GM12878 (cell line): Measurements from ENCODE around the gene DTX3. TPM values are rescaled to one million over a fixed set of nuclear protein-coding genes. Genes with fewer than 3 reads are reported as not detected.

Experiments
- ATAC-seq: fragments of 200-7000 bp; cut with Tn5 transposase; 3 replicates; pipeline ENCODE4 v1.9.1; 2020; ENCODE audit warnings: mild to moderate bottlenecking, moderate library complexity
- BruUV-seq: library from RNA; stranded (reverse); fragments of 400-500 nt; replicated peaks from 2 replicates; lab custom pipeline; 2021; lab: Mats Ljungman, UMichigan
- CTCF ChIA-PET: fragments of 300-600 bp; sonication (Branson Sonifier 250); formaldehyde crosslinking; extraction: SDS; loops from one replicate; lab custom pipeline; 2021; ENCODE audit warnings: inconsistent platforms; lab: Yijun Ruan, JAX
- POLR2A ChIA-PET: fragments of 350-600 bp; formaldehyde crosslinking; extraction: SDS; loops from one replicate; lab custom pipeline; 2021; ENCODE audit warnings: inconsistent platforms; lab: Charles Lee
- RAD21 ChIA-PET: fragments of 300-600 bp; sonication (Branson Sonifier 250); formaldehyde crosslinking; loops from one replicate; lab custom pipeline; 2023; ENCODE audit warnings: antibody characterized with exemption; ENCODE audit not compliant: unreplicated experiment; lab: Charles Lee
- SMC1A ChIA-PET: fragments of 300-600 bp; sonication (Branson Sonifier 250); formaldehyde crosslinking; loops from one replicate; lab custom pipeline; 2023; ENCODE audit not compliant: unreplicated experiment, uncharacterized antibody; lab: Charles Lee
- DNase-seq: peaks from one replicate; pipeline ENCODE4 v3.0.0-alpha.2; 2011; ENCODE audit warnings: low read depth, low spot score
- FAIRE-seq: peaks from 3 replicates; lab custom pipeline; 2011; peaks lifted over from hg19 to GRCh38; lab: Jason Lieb, UNC
- H2AFZ ChIP-seq: 2 replicates; pipeline ENCODE4 v1.6.0; 2011; ENCODE audit warnings: low read depth, low read length, control low read depth; ENCODE audit not compliant: control insufficient read depth
- H3K27ac ChIP-seq: 2 replicates; pipeline ENCODE4 v1.5.1; 2011; ENCODE audit warnings: control low read depth; ENCODE audit not compliant: control insufficient read depth, insufficient read depth
- H3K27me3 ChIP-seq, 2 experiments: replicated peaks in 1 of 2; 2 replicates each; pipeline versions ENCODE4 v1.6.0 to v1.6.1; 2011; ENCODE audit warnings: low read length in 1 of 2; ENCODE audit not compliant: control insufficient read depth in 2 of 2, insufficient read depth in 2 of 2
- H3K36me3 ChIP-seq, 2 experiments: 2 replicates each; pipeline ENCODE4 v1.5.1; 2011; ENCODE audit warnings: low read length in 1 of 2; ENCODE audit not compliant: control insufficient read depth in 2 of 2, insufficient read depth in 2 of 2
- H3K4me1 ChIP-seq: 2 replicates; pipeline ENCODE4 v1.6.1; 2011; ENCODE audit warnings: mild to moderate bottlenecking, low read length, moderate library complexity, mixed read lengths; ENCODE audit not compliant: control insufficient read depth, insufficient read depth
- H3K4me2 ChIP-seq: 2 replicates; pipeline ENCODE4 v1.6.0; 2011; ENCODE audit warnings: control low read depth; ENCODE audit not compliant: control insufficient read depth, insufficient read depth
- H3K4me3 ChIP-seq: fragments of 200-600 bp; sonication (generic); 2 replicates; pipeline ENCODE4 v1.5.1; 2016
- H3K79me2 ChIP-seq: 2 replicates; pipeline ENCODE4 v1.6.0; 2011; ENCODE audit warnings: low read length; ENCODE audit not compliant: control insufficient read depth, insufficient read depth
- H3K9ac ChIP-seq: 2 replicates; pipeline ENCODE4 v1.8.0; 2011; ENCODE audit warnings: low read length, control low read depth, mixed read lengths; ENCODE audit not compliant: control insufficient read depth, insufficient read depth
- H3K9me3 ChIP-seq: replicated peaks from 3 replicates; pipeline ENCODE4 v1.5.1; 2011; ENCODE audit warnings: mild to moderate bottlenecking, low read length; ENCODE audit not compliant: control insufficient read depth, insufficient read depth
- H4K20me1 ChIP-seq: 2 replicates; pipeline ENCODE4 v1.6.0; 2011; ENCODE audit not compliant: control insufficient read depth, insufficient read depth
- ASH2L ChIP-seq: fragments of 300-600, 200-600 bp; sonication (generic); IDR thresholded peaks from 2 replicates; pipeline ENCODE4 v1.6.1; 2017; ENCODE audit warnings: low read depth, mild to moderate bottlenecking, borderline replicate concordance
- BCL3 ChIP-seq: IDR thresholded peaks from 2 replicates; pipeline ENCODE4 v1.6.1; 2011; ENCODE audit warnings: borderline replicate concordance, low read depth, mild to moderate bottlenecking, moderate library complexity, low read length; ENCODE audit not compliant: insufficient read depth, poor library complexity, severe bottlenecking
- BMI1 ChIP-seq: fragments of 450-650 bp; IDR thresholded peaks from 2 replicates; pipeline ENCODE4 v1.6.1; 2016; ENCODE audit warnings: mild to moderate bottlenecking, moderate library complexity, borderline replicate concordance
- EGR1 ChIP-seq, 2 experiments: IDR thresholded peaks; 1 replicate in 1 of 2; 2 replicates in 1 of 2; pipeline ENCODE4 v1.6.1; 2011 to 2012; ENCODE audit warnings: low read depth in 2 of 2, low read length in 2 of 2, borderline replicate concordance in 1 of 2, mild to moderate bottlenecking in 1 of 2, moderate library complexity in 1 of 2
- FOS ChIP-seq: IDR thresholded peaks from 3 replicates; pipeline ENCODE4 v1.6.1; 2011; ENCODE audit warnings: borderline replicate concordance; ENCODE audit not compliant: insufficient read length; ENCODE audit errors: extremely low read depth
- HDAC6 ChIP-seq: fragments of 200-600 bp; sonication (generic); IDR thresholded peaks from one replicate; pipeline ENCODE4 v1.8.0; 2017; ENCODE audit warnings: antibody characterized with exemption; ENCODE audit not compliant: unreplicated experiment
- HSF1 ChIP-seq: fragments of 150-350 bp; IDR thresholded peaks from 2 replicates; pipeline ENCODE4 v1.6.1; 2014; ENCODE audit warnings: mild to moderate bottlenecking, low read depth, low read length
- IRF3 ChIP-seq: fragments of 450-650 bp; IDR thresholded peaks from 2 replicates; pipeline ENCODE4 v1.6.1; 2014; ENCODE audit warnings: mild to moderate bottlenecking
- NR2C1 ChIP-seq: fragments of 450-650 bp; IDR thresholded peaks from 2 replicates; pipeline ENCODE4 v1.6.1; 2017; ENCODE audit warnings: antibody characterized with exemption, mild to moderate bottlenecking, moderate library complexity
- POU2F2 ChIP-seq: IDR thresholded peaks from 3 replicates; pipeline ENCODE4 v1.6.1; 2011; ENCODE audit warnings: low read depth, mild to moderate bottlenecking, low read length, borderline replicate concordance
- RCOR1 ChIP-seq: conservative IDR thresholded peaks from 2 replicates; pipeline ENCODE4 v1.6.1; 2012; ENCODE audit warnings: low read depth, low read length, improper control_type of control experiment
- SMC3 ChIP-seq: IDR thresholded peaks from 2 replicates; pipeline ENCODE4 v1.6.1; 2011; ENCODE audit warnings: low read length, improper control_type of control experiment, borderline replicate concordance
- SREBF1 ChIP-seq: IDR thresholded peaks from 2 replicates; pipeline ENCODE4 v1.6.1; 2012; ENCODE audit warnings: mild to moderate bottlenecking, low read length
- YBX1 ChIP-seq: fragments of 450-650 bp; IDR thresholded peaks from 2 replicates; pipeline ENCODE4 v1.6.1; 2016; ENCODE audit warnings: antibody characterized with exemption
- ZNF687 ChIP-seq: fragments of 450-650 bp; IDR thresholded peaks from 2 replicates; pipeline ENCODE4 v1.6.1; 2017; ENCODE audit warnings: mild to moderate bottlenecking, moderate library complexity
- WGBS: methylation state at CpG from one replicate; pipeline ENCODE4 v1.1.6; 2016; ENCODE audit warnings: low lambda C conversion rate; ENCODE audit not compliant: insufficient replicate concordance, insufficient coverage; ENCODE audit errors: missing lambda C conversion rate; 5-methylcytosine and 5-hydroxymethylcytosine counted together
- in situ Hi-C: fragments of 300-500 bp; cut with MboI; formaldehyde crosslinking; loops from 9 replicates; pipeline ENCODE4 v1.14.3; 2018; ENCODE audit warnings: mixed read lengths
- intact Hi-C: fragments of 100-400 bp; cut with micrococcal nuclease; formaldehyde crosslinking; loops from one replicate; pipeline ENCODE4 v1.14.2; 2022; ENCODE audit not compliant: unreplicated experiment
- polyA plus RNA-seq, 11 experiments: library from polyadenylated mRNA; depleted of rRNA in 4 of 11; unstranded in 6 of 11; stranded (reverse) in 5 of 11; fragments of >200 nt; fragmentation: Nextera tagmentation in 4 of 11; fragmentation: Illumina TruSeq in 1 of 11; extraction: Ambion mirVana in 4 of 11; extraction: Trizol in 1 of 11; gene quantifications; 1 replicate in 1 of 11; 2 replicates in 10 of 11; pipeline versions ENCODE4 v1.2.1 to v1.2.3, GENCODE V29; 2011 to 2016; ENCODE audit warnings: inconsistent platforms in 2 of 11, missing spikeins in 2 of 11, low read depth in 1 of 11
- total RNA-seq, 4 experiments: library from RNA; depleted of rRNA in 3 of 4; stranded (reverse); fragments of >200 nt in 3 of 4; fragmentation: Illumina TruSeq in 1 of 4; extraction: Trizol in 1 of 4; gene quantifications; 2 replicates each; pipeline versions ENCODE4 v1.2.1 to v1.2.3, GENCODE V29; 2013 to 2021

DTX3 gene
- total and polyA plus RNA-seq, 10 of the 15 experiments (the other 5 are each of a cell fraction or from before 2014, with no cell fraction given), result 1.1 to 13.6 (median 5.6) TPM

GRCh38 chr12:57640175-57641042 lies 35.8 kb downstream of the DTX3 start:
- H3K79me2 ChIP-seq, result no peaks in the 10 kb centered on the region
- no peak overlapping the region for H2AFZ ChIP-seq
- whole genome bisulfite sequencing, result 63% methylated on average over 7 of the region's 7 CpGs
- no peak overlapping the region for H3K4me3 ChIP-seq
- no peak for DNase-seq
- H3K36me3 ChIP-seq, result no peaks in the 10 kb centered on the region
- CTCF ChIA-PET, result interaction anchor here (1.2 to 6.1 kb wide), 2 partner anchors 50 to 58 kb away, joined by 3 to 38 read pairs; no protein-coding TSS in a partner anchor
- H3K4me2 ChIP-seq, result no peak overlapping the region
- H3K4me1 ChIP-seq, result no peaks in the 10 kb centered on the region
- FAIRE-seq, result no peak
- in situ Hi-C loops, result no loop called here
- no peaks in the 10 kb centered on the region; the same call in 2 of the 3 replicates for H3K9me3 ChIP-seq
- SMC1A ChIA-PET, result interaction anchor here (1.3 kb wide), 1 partner anchor 14 kb away, joined by 3 read pairs; no protein-coding TSS in a partner anchor
- POLR2A ChIA-PET, result no interaction called here
- no peak overlapping the region for H3K9ac ChIP-seq
- no peak for ATAC-seq
- no TSS peak for BruUV-seq
- intact Hi-C loops, result no loop called here
- no peaks in the 10 kb centered on the region; a peak in 1 of 4 replicates for H3K27me3 ChIP-seq
- H4K20me1 ChIP-seq, result no peaks in the 10 kb centered on the region
- RAD21 ChIA-PET, result no interaction called here
- no peak overlapping the region for H3K27ac ChIP-seq
- TF ChIP-seq SREBF1 (no peak), FOS (no peak), BCL3 (no peak), YBX1 (no peak), EGR1 (IDR thresholded peaks at IDR 0.05; ENCODE audit: borderline replicate concordance in 1 of 2, low read depth in 2 of 2, low read length in 2 of 2) (no peak), IRF3 (no peak), HSF1 (no peak), HDAC6 (no peak), RCOR1 (no peak), POU2F2 (no peak), ZNF687 (no peak), ASH2L (no peak), SMC3 (no peak), BMI1 (no peak), NR2C1 (no peak)
